H7 (cell line): Measurements from ENCODE around the gene TRIM27. TPM values are rescaled to one million over a fixed set of nuclear protein-coding genes. Genes with fewer than 3 reads are reported as not detected.
A peak's percentile ranks its signal among the peaks of the same experiment; 100 is the strongest.
"Not testable (repeated sequence)": the region's sequence is repeated elsewhere in the genome, so short reads cannot be mapped to it uniquely, and the experiment has no call there.

Source experiments
- DNase-seq: peaks from one replicate; pipeline ENCODE4 v3.0.0; 2012
- H3K27me3 ChIP-seq: 2 replicates; pipeline ENCODE4 v1.6.0; 2011; ENCODE audit warnings: mild to moderate bottlenecking, low read length; ENCODE audit not compliant: control insufficient read depth, insufficient read depth
- H3K36me3 ChIP-seq: replicated peaks from 2 replicates; pipeline ENCODE4 v1.5.1; 2011; ENCODE audit warnings: low read length; ENCODE audit not compliant: control insufficient read depth, insufficient read depth
- H3K4me3 ChIP-seq: 2 replicates; pipeline ENCODE4 v1.5.1; 2011; ENCODE audit warnings: low read depth, mild to moderate bottlenecking, control low read depth, low read length, moderate library complexity; ENCODE audit not compliant: insufficient read depth
- total RNA-seq: library from RNA; depleted of rRNA; stranded (reverse); fragments of >200 nt; shearing (Covaris generic); gene quantifications from 2 replicates; pipeline ENCODE4 v1.2.3, GENCODE V29; 2014

TRIM27 gene
- total RNA-seq, 1 experiment from 2014 or later: 98.8 TPM

GRCh38 chr6:28895131-28895812, 28.5 kb downstream of the TRIM27 start:
- H3K27me3 ChIP-seq: no peaks in the 10 kb centered on the region
- H3K4me3 ChIP-seq: peak overlapping the region; percentile 62
- H3K36me3 ChIP-seq: no peaks in the 10 kb centered on the region
- peak; percentile 88 for DNase-seq

- DNase-seq: no peak
- Histone ChIP-seq H3K27me3 (no peaks in the 10 kb centered on the region), H3K36me3 (no peaks in the 10 kb centered on the region), H3K4me3 (no peak overlapping the region)
These were observed 30.5 kb downstream of the TRIM27 start for GRCh38 chr6:28893172-28893799.

DNA sequence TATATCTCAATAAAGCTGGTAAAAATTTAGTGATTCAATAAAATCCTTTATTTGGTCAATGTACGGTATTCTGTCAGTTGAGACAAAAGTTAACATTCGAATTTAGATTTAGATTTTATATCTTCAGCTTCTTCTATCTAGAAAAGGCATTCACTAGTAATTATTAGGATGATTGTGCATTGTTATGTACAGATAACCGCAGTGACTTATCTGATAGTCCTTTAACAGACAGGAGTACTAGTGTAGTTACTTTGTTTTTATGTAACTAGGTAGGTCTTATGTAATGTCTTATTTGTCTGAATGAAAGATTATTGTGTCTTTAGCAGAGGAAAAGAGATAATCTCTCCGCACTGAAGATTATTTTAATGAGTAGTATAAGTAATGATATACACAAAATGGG, 31.3 kb downstream of the TRIM27 start:
- Histone ChIP-seq H3K36me3 (no peaks in the 10 kb centered on the region), H3K27me3 (no peaks in the 10 kb centered on the region), H3K4me3 (no peak overlapping the region)
- DNase-seq: no peak

DNA sequence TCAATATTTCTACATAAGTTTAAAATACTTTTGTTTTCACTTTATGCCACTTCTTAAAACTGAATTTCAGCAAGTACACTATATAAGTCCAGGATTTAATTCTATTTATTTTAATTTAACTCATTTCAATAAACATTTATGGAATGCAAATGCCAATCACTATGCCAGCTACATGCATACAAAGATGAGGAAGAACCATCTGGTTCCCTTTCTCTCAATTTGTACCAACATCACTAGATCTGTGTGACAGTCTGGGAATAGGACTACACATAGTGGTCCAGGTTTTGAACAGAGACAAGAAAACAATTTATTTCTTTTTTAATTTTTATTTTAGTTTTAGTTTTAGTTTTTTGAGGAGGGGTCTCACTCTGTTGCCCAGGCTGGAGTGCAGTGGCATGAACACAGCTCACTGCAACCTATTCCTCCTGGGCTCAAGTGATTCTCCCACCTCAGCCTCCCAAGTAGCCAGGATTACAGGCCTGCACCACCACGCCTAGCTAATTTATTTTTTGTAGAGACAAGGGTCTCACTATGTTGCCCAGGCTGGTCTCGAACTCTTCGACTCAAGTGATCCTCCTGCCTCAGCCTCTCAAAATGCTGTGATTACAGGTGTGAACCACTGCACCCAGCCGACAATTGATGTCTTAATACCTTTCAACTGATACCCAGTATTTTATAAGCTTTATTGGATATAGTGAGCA, 35.8 kb downstream of the TRIM27 start:
- Histone ChIP-seq H3K27me3 (no peaks in the 10 kb centered on the region), H3K36me3 (no peaks in the 10 kb centered on the region), H3K4me3 (no peak overlapping the region)
- no peak for DNase-seq

- no peak for DNase-seq
- Histone ChIP-seq H3K4me3 (no peak overlapping the region), H3K36me3 (no peaks in the 10 kb centered on the region), H3K27me3 (no peaks in the 10 kb centered on the region)
These were observed 37.7 kb downstream of the TRIM27 start for GRCh38 chr6:28886079-28886439.

- Histone ChIP-seq H3K36me3 (no peaks in the 10 kb centered on the region), H3K27me3 (no peaks in the 10 kb centered on the region), H3K4me3 (no peak overlapping the region)
- DNase-seq: no peak
These were observed 39.2 kb downstream of the TRIM27 start for GRCh38 chr6:28884423-28885131.

GRCh38 chr6:28880894-28881780, 42.6 kb downstream of the TRIM27 start:
- peak; percentile 70 for DNase-seq
- Histone ChIP-seq H3K4me3 (peak overlapping the region; percentile 64), H3K27me3 (no peaks in the 10 kb centered on the region; the same call in 1 of the 2 replicates)

GRCh38 chr6:28880519-28880893, 43.3 kb downstream of the TRIM27 start:
- Histone ChIP-seq H3K36me3 (no peaks in the 10 kb centered on the region), H3K4me3 (peak overlapping the region; percentile 64), H3K27me3 (no peaks in the 10 kb centered on the region; the same call in 1 of the 2 replicates)
- DNase-seq: no peak

More at GRCh38 chr6:28880894-28881780, 42.6 kb downstream of the TRIM27 start:
- H3K36me3 ChIP-seq: no peaks in the 10 kb centered on the region

GRCh38 chr6:28876710-28877109, 47.1 kb downstream of the TRIM27 start:
- no peak overlapping the region for H3K4me3 ChIP-seq
- no peak for DNase-seq
- no peaks in the 10 kb centered on the region for H3K36me3 ChIP-seq
- no peaks in the 10 kb centered on the region; the same call in 1 of the 2 replicates for H3K27me3 ChIP-seq

GRCh38 chr6:28875191-28875747, 48.5 kb downstream of the TRIM27 start:
- Histone ChIP-seq H3K4me3 (no peak overlapping the region), H3K36me3 (no peaks in the 10 kb centered on the region), H3K27me3 (no peaks in the 10 kb centered on the region; the same call in 1 of the 2 replicates)
- peak; percentile 52 for DNase-seq

DNA sequence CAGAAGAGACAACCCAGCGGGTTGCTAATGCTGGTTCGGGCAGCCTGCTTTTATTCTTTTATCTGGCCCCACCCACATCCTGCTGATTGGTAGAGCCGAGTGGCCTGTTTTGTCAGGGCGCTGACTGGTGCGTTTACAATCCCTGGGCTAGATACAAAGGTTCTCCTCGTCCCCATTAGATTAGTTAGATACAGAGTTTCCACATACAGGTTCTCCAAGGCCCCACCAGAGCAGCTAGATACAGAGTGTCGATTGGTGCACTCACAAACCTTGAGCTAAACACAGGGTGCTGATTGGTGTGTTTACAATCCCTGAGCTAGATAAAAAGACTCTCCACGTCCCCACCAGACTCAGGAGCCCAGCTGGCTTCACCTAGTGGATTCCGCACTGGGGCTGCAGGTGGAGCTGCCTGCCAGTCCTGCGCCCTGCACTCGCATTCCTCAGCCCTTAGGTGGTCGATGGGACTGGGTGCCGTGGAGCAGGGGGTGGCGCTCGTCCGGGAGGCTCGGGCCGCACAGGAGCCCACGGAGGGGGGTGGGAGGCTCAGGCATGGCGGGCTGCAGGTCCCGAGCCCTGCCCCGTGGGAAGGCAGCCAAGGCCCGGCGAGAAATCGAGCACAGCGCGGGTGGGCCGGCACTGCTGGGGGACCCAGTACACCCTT, 51.5 kb downstream of the TRIM27 start:
- H3K36me3 ChIP-seq, DNase-seq, H3K4me3 ChIP-seq, H3K27me3 ChIP-seq: not testable (repeated sequence)

GRCh38 chr6:28871335-28872156, 52.2 kb downstream of the TRIM27 start:
- no peaks in the 10 kb centered on the region for H3K27me3 ChIP-seq
- DNase-seq: no peak
- no peaks in the 10 kb centered on the region for H3K36me3 ChIP-seq
- H3K4me3 ChIP-seq: no peak overlapping the region
